Fibroblast of lung (primary cell): ENCODE data around the gene ATP23.

Experiments
- CTCF ChIP-seq, 2 donors: IDR thresholded peaks in 1 of 2; conservative IDR thresholded peaks in 1 of 2; 1 replicate in 1 of 2; 2 replicates in 1 of 2; pipeline ENCODE4 v1.5.1; 2011 to 2012; ENCODE audit warnings: low read length in 2 of 2, control low read depth in 1 of 2, inconsistent platforms in 1 of 2, low read depth in 1 of 2, mild to moderate bottlenecking in 1 of 2
- EZH2 ChIP-seq: IDR thresholded peaks from 2 replicates; pipeline ENCODE4 v1.5.1; 2012; ENCODE audit warnings: low read length, control low read depth, mild to moderate bottlenecking; ENCODE audit errors: missing control alignments

GRCh38 chr12:58008634-58009033 is 67.3 kb downstream of the ATP23 start:
- TF ChIP-seq CTCF (conservative IDR thresholded peaks at IDR 0.05 in 1 of 2, IDR thresholded peaks at IDR 0.05 in 1 of 2; ENCODE audit: low read depth in 1 of 2, low read length in 2 of 2) (no peak), EZH2 (no peak)
